Measurements from ENCODE around the gene CCDC136. TPM values are rescaled to one million over a fixed set of nuclear protein-coding genes. Genes with fewer than 3 reads are reported as not detected.

The CCDC136 gene
- total RNA-seq, 1 donor from 2014 or later: 0.26 TPM

GRCh38 chr7:128810997-128811396 lies 19.2 kb downstream of the CCDC136 start:
- FAIRE-seq: no peak
- no peak overlapping the region for H3K4me3 ChIP-seq (ENCODE audit: low read depth, low read length)
- TF ChIP-seq, protein P1, sequence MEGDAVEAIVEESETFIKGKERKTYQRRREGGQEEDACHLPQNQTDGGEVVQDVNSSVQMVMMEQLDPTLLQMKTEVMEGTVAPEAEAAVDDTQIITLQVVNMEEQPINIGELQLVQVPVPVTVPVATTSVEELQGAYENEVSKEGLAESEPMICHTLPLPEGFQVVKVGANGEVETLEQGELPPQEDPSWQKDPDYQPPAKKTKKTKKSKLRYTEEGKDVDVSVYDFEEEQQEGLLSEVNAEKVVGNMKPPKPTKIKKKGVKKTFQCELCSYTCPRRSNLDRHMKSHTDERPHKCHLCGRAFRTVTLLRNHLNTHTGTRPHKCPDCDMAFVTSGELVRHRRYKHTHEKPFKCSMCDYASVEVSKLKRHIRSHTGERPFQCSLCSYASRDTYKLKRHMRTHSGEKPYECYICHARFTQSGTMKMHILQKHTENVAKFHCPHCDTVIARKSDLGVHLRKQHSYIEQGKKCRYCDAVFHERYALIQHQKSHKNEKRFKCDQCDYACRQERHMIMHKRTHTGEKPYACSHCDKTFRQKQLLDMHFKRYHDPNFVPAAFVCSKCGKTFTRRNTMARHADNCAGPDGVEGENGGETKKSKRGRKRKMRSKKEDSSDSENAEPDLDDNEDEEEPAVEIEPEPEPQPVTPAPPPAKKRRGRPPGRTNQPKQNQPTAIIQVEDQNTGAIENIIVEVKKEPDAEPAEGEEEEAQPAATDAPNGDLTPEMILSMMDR (IDR thresholded peaks at IDR 0.05; ENCODE audit: insufficient read depth, low read length, severe bottlenecking): no peak

GRCh38 chr7:128811631-128812430 lies 20.1 kb downstream of the CCDC136 start:
- no peak overlapping the region for H3K4me3 ChIP-seq (ENCODE audit: low read depth, low read length)
- no peaks in the 10 kb centered on the region for H3K36me3 ChIP-seq (ENCODE audit: control insufficient read depth, insufficient read depth, low read length)
- FAIRE-seq (no peak), DNase-seq (ENCODE audit: low read depth) (no peak)
- TF ChIP-seq, protein P1 (IDR thresholded peaks at IDR 0.05; ENCODE audit: insufficient read depth, low read length, severe bottlenecking): no peak
- H3K27me3 ChIP-seq (ENCODE audit: control insufficient read depth, insufficient read depth, low read length): peaks cover 5% of the 10 kb centered on the region

More at GRCh38 chr7:128810997-128811396, 19.2 kb downstream of the CCDC136 start:
- H3K27me3 ChIP-seq (ENCODE audit: control insufficient read depth, insufficient read depth, low read length): peaks cover 5% of the 10 kb centered on the region
- DNase-seq (ENCODE audit: low read depth): no peak
- no peaks in the 10 kb centered on the region for H3K36me3 ChIP-seq (ENCODE audit: control insufficient read depth, insufficient read depth, low read length)

GRCh38 chr7:128812514-128813168 lies 20.9 kb downstream of the CCDC136 start:
- Histone ChIP-seq H3K27me3 (ENCODE audit: control insufficient read depth, insufficient read depth, low read length) (peaks cover 5% of the 10 kb centered on the region), H3K4me3 (ENCODE audit: low read depth, low read length) (no peak overlapping the region), H3K36me3 (ENCODE audit: control insufficient read depth, insufficient read depth, low read length) (no peaks in the 10 kb centered on the region)
- FAIRE-seq (no peak), DNase-seq (ENCODE audit: low read depth) (no peak)
- TF ChIP-seq, protein P1 (IDR thresholded peaks at IDR 0.05; ENCODE audit: insufficient read depth, low read length, severe bottlenecking): no peak

DNA sequence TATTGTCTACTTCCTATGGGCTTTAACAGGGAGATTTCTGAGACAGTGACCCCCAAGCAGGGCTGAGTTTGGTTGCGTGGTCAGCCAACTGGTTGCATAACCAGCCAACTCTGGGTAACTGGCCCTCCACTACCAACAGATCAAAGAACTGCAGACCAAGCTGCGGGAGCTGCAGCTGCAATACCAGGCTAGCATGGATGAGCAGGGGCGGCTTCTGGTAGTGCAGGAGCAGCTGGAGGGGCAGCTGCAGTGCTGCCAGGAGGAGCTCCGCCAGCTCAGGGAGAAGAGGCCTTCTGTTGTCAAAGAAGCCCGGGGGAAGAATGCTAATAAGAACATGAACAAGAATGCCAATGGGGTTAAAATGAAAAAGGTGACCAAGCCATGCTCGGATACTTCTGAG lies 22.7 kb downstream of the CCDC136 start:
- no peak for FAIRE-seq
- H3K36me3 ChIP-seq (ENCODE audit: control insufficient read depth, insufficient read depth, low read length): no peaks in the 10 kb centered on the region
- DNase-seq (ENCODE audit: low read depth): no peak
- TF ChIP-seq, protein P1 (IDR thresholded peaks at IDR 0.05; ENCODE audit: insufficient read depth, low read length, severe bottlenecking): no peak
- peaks cover 9% of the 10 kb centered on the region for H3K27me3 ChIP-seq (ENCODE audit: control insufficient read depth, insufficient read depth, low read length)
- no peak overlapping the region for H3K4me3 ChIP-seq (ENCODE audit: low read depth, low read length)

- FAIRE-seq: no peak
- Histone ChIP-seq H3K4me3 (ENCODE audit: low read depth, low read length) (no peak overlapping the region), H3K27me3 (ENCODE audit: control insufficient read depth, insufficient read depth, low read length) (peaks cover 10% of the 10 kb centered on the region), H3K36me3 (ENCODE audit: control insufficient read depth, insufficient read depth, low read length) (no peaks in the 10 kb centered on the region)
- DNase-seq (ENCODE audit: low read depth): no peak
- TF ChIP-seq, protein P1 (IDR thresholded peaks at IDR 0.05; ENCODE audit: insufficient read depth, low read length, severe bottlenecking): no peak
Measured at GRCh38 chr7:128815289-128815942, 23.6 kb downstream of the CCDC136 start.
